SK-MEL-5 (cell line): ENCODE results near the gene REC114. TPM values are rescaled to one million over a fixed set of nuclear protein-coding genes. Genes with fewer than 3 reads are reported as not detected.

Source experiments
- DNase-seq: peaks from one replicate; pipeline ENCODE4 v3.0.0-alpha.2; 2016; ENCODE audit warnings: low read depth, low spot score
- in situ Hi-C: cut with HindIII; loops from 2 replicates; pipeline ENCODE4 v1.10.0; 2016; ENCODE audit warnings: low sequenced_read_pairs, high pct_unique_total_duplicates, low pct_unique_long_range_greater_than_20kb
- total RNA-seq: library from RNA; depleted of rRNA; stranded (reverse); fragments of >200 nt; shearing (Covaris generic); gene quantifications from 2 replicates; pipeline ENCODE4 v1.2.3, GENCODE V29; 2014; rRNA removed

REC114 gene
- total RNA-seq, 1 experiment from 2014 or later, result not detected

DNA sequence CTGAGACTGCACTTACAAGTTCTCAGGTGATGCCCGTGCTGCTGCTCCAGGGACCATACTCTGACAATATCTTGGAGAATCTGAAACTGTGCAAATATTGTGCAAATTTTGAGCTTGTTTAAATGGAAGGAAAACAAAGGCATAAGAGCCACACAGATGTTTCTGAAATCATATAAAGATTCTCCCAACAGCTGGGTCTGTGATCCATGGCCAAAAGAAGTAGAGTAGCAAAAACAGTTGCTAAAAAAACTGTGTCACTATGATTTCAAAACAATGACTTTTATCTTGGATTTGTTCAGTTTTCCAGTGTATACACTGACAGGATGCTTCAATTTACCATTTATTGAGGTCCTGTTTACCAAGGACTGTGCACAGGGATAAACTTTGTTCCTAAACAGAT is 164.9 kb downstream of the REC114 start:
- in situ Hi-C loops, result no loop called here
- DNase-seq, result no peak

- in situ Hi-C loops, result no loop called here
- no peak for DNase-seq
Measured at GRCh38 chr15:73608475-73608874, 165.5 kb downstream of the REC114 start.

DNA sequence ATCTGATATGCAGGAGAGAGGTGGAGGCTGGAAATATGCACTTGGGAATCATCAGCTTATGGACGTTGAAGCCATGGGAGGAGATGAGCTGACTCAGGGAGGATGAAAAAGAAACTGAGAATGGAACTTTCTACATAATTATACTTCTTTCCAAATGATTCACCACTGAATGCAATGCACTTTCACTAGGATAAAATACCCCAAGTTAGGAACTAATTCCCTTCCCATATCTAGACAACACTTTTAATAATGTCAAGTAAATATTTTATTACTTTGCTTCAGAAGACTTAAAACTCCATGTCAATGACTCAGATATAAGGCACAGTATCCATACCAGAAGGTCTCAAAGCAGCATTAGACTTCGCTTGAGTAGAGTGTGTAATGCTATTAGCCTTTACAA is 166.0 kb downstream of the REC114 start:
- in situ Hi-C loops, result no loop called here
- no peak for DNase-seq

Other genes with a start within 250 kb of the REC114 start
- not detected in 2 replicates for gene HCN4, start 74.2 kb upstream of the REC114 start, total RNA-seq
- 67.0 and 83.3 TPM in 2 replicates for gene NPTN, start 190.2 kb downstream of the REC114 start, total RNA-seq
- 27.2 and 35.2 TPM in 2 replicates for gene CD276, start 241.2 kb downstream of the REC114 start, total RNA-seq